Aorta (tissue), 5 donors: ENCODE data around the gene QRICH2. TPM values are rescaled to one million over a fixed set of nuclear protein-coding genes. Genes with fewer than 3 reads are reported as not detected.

Experiments used
- ATAC-seq: fragments of 200-7000 bp; cut with Tn5 transposase; one replicate; pipeline ENCODE4 v1.9.1; 2022; ENCODE audit warnings: moderate library complexity; ENCODE audit not compliant: low FRiP score
- DNase-seq, 2 donors: peaks; one replicate each; pipeline ENCODE4 v3.0.0-alpha.2; 2020
- H3K27ac ChIP-seq, 2 donors: one replicate each; pipeline ENCODE4 v1.5.1; 2013; ENCODE audit warnings: low read length in 2 of 2, mild to moderate bottlenecking in 2 of 2, moderate library complexity in 2 of 2, control low read depth in 1 of 2, inconsistent platforms in 1 of 2, low read depth in 1 of 2
- H3K27me3 ChIP-seq, 2 donors: one replicate each; pipeline ENCODE4 v1.6.1; 2013; ENCODE audit warnings: control low read depth in 1 of 2, low read length in 1 of 2, mild to moderate bottlenecking in 1 of 2, moderate library complexity in 1 of 2; ENCODE audit not compliant: insufficient read depth in 2 of 2, control insufficient read depth in 1 of 2
- H3K36me3 ChIP-seq, 2 donors: one replicate each; pipeline ENCODE4 v1.6.1; 2013; ENCODE audit warnings: control low read depth in 1 of 2, low read length in 1 of 2, mild to moderate bottlenecking in 1 of 2; ENCODE audit not compliant: insufficient read depth in 2 of 2, control insufficient read depth in 1 of 2
- H3K4me1 ChIP-seq, 2 donors: one replicate each; pipeline ENCODE4 v1.6.1; 2013; ENCODE audit warnings: low read length in 2 of 2, control low read depth in 1 of 2, mild to moderate bottlenecking in 1 of 2, moderate library complexity in 1 of 2; ENCODE audit not compliant: insufficient read depth in 2 of 2, control insufficient read depth in 1 of 2
- H3K4me3 ChIP-seq, 2 donors: one replicate each; pipeline ENCODE4 v1.5.1; 2013; ENCODE audit warnings: low read length in 2 of 2, control low read depth in 1 of 2, mild to moderate bottlenecking in 1 of 2
- H3K9me3 ChIP-seq: one replicate; pipeline ENCODE4 v1.6.1; 2013; ENCODE audit warnings: mild to moderate bottlenecking, low read length; ENCODE audit not compliant: control insufficient read depth
- WGBS, 2 donors: extraction: QIAGEN DNeasy Blood & Tissue Kit; methylation state at CpG; one replicate each; pipeline ENCODE4 v1.1.7; 2013; 5-methylcytosine and 5-hydroxymethylcytosine counted together
- intact Hi-C, 2 donors: fragments of 100-400 bp; cut with DNase I; formaldehyde crosslinking; loops; one replicate each; pipeline versions ENCODE4 v1.14.2 to v1.15.0; 2022
- polyA plus RNA-seq, 2 donors: library from polyadenylated mRNA; stranded (reverse); fragments of 200-250 nt; gene quantifications; one replicate each; pipeline ENCODE4 v1.2.3, GENCODE V29; 2013
- total RNA-seq, 2 donors: library from RNA; stranded (reverse); fragmentation: NEBNext Ultra II Directional; extraction: Animal tissue kit (Norgen Biotek cat#: 25700); gene quantifications; one replicate each; pipeline ENCODE4 v1.2.1, GENCODE V29; 2021
- donor health status: healthy with polysubstance abuse.
- donor health status: Bipolar disorder and iron deficiency.
- donor health status: DM: no; HTN: no; CAD: no.
- donor health status: DM: no; HTN: no; CAD: no.
- donor health status: DM: yes; HTN: yes; CAD: no.

The QRICH2 gene
- total and polyA plus RNA-seq, 4 donors = 1.4 to 12.8 (median 3.8) TPM

DNA sequence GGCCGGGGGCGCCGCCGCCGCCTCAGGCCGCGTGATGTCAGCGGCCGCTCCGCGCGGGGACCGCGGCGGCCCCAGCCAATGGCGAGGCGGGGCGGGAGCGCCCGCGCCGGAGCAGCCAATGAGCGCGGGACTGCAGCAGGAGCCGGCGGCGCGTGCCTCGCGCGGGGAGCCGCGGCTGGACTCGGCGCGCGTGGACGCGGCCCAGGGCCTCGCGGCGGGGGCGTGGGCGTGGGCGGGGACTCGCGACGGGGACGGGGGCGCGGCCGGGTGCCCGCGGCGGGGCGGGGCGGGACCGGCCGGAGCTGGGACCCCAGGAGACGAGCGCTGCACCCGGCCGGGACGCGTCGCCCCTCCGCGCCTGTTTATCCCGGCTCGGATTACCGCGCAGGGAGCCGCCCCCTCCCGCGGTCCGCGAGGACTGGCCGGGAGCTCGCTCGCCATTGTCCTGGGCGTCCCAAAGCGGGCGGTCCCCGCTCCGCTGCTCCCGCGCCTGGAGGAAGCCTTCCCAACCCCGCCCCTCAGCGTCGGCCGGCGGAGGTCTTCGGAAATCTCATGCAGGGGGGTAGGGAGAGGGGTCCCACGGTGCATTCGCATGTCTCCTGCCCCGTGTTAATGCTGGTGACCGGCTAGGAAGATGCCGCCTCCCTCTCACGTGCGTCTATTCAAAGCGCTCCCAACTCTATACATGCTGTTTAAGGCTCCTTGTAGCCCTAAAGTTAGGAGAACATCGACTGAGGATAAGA, 67.4 kb downstream of the QRICH2 start, which contains the start of gene RNF157:
Gene RNF157, minus strand, starts transcription at position 33 of the 743 bp plus-strand sequence. CDS start 253 bp downstream, outside the sequence.
- H3K36me3 ChIP-seq = no peaks in the 10 kb centered on the region
- DNase-seq (peak; percentile 68 to 85), ATAC-seq (peak; percentile 77)
- intact Hi-C loops = loop anchor here in 1 of 2 donors (5.0 kb wide), 1 partner anchor 37 kb away; no protein-coding TSS in a partner anchor
- H3K4me3 ChIP-seq = peak within 1 kb of the TSS; percentile 46 to 84
- no peak within 1 kb of the TSS for H3K27ac ChIP-seq
- no peaks in the 10 kb centered on the region for H3K27me3 ChIP-seq
- no peaks in the 10 kb centered on the region for H3K4me1 ChIP-seq
- 0 to 1% methylated on average over 57 to 102 of the region's 102 CpGs for WGBS, 2 donors
- H3K9me3 ChIP-seq = no peaks in the 10 kb centered on the region

DNA sequence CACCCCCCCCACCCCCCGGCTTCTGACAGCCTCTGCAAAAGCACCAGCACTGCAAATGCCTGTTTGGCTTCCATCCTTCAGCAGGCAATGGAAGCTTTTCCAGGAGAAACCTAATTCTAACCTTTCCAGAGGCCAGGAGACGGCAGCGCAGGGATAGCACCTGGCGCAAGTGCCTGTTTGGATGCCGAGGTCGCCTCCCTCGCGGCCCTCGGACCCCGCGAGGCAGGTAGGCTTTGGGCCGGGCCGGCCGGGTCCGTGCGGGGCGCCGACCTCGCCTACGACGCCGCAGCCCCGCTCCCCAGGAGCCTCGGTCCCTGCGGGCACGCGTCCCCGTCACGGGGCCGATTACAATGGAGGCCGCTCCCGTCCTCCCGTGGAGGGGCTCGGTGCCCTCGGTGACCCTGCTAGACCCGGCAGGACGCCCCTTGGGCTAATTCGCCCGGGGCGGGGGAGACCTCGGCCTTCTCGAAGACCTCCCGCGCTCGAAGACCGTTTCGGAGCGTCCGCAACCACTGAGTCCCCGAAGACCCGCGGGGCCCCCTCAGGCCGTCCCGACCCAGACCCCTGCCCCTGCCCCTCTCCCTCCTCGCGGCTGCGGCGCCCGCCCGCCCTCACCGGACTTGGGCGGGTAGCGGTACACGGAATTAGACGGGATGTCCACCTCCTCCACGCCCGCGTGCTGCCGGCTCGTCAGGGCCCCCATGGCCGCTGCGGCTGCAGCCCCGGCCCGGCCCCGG, 68.4 kb downstream of the QRICH2 start:
- Histone ChIP-seq H3K4me1 (no peaks in the 10 kb centered on the region), H3K36me3 (no peaks in the 10 kb centered on the region), H3K9me3 (no peaks in the 10 kb centered on the region), H3K27ac (no peak overlapping the region), H3K4me3 (peak overlapping the region; percentile 46 to 84), H3K27me3 (no peaks in the 10 kb centered on the region)
- ATAC-seq (peak; percentile 16), DNase-seq (peak; percentile 54 to 79)
- intact Hi-C loops = loop anchor here in 1 of 2 donors (5.0 kb wide), 1 partner anchor 38 kb away; no protein-coding TSS in a partner anchor
- WGBS, 2 donors = 2% methylated on average over 47 to 75 of the region's 75 CpGs

DNA sequence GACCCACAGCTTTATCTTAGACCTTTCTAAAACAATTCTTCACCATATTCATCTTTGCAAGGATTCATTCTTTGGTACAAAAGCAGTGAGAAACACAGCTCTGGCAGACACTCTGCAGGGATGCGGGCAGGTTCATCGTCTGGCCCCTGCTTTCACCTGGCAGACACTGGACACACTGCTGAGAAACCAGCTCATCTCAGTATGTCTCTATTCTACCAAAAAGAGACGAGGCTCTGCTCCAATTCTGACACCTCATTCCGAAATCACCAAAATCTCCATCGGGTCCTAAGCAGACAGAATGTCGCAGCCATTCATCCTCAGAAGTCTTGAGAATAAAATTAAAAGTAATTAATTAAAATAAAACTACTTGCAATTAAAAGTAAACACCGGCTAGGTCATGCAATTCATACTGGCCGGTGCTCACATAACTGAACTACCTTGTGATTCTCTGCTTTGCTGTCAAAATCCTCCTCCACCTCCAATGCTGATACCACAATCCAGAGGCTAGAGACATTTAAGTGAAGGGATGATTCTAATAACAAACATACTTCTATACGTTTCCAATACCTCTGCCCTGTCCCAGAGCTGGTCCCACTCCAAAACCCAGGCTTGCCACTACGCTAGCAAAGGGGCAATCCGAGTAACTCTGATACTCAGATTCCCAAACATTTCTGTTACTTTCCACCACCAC, 69.1 kb downstream of the QRICH2 start:
- intact Hi-C loops = no loop called here

DNA sequence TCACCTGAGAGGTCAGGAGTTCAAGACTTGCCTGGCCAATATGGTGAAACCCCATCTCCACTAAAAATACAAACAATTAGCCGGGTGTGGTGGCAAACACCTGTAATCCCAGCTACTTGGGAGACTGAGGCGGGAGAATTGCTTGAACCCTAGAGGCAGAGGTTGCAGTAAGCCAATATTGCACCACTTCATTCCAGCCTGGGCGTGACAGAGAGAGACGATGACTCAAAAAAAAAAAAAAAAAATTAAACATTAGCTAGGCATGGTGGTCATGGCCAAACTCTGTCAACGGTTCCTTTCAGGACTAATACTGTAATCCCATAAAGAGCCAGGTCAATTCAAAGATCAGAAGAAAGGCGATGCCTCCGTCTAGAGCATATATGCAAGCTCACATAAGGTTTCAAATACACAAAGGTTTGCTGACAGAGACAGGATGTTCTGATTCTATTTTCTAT, 70.2 kb downstream of the QRICH2 start:
- Histone ChIP-seq H3K4me1 (no peaks in the 10 kb centered on the region), H3K4me3 (no peak overlapping the region), H3K9me3 (no peaks in the 10 kb centered on the region), H3K27me3 (no peaks in the 10 kb centered on the region), H3K27ac (no peak overlapping the region), H3K36me3 (no peaks in the 10 kb centered on the region)
- ATAC-seq (no peak), DNase-seq (no peak)
- intact Hi-C loops = no loop called here
- WGBS, 2 donors = 83% methylated on average over 7 of the region's 7 CpGs

More for the DNA sequence above, 69.1 kb downstream of the QRICH2 start:
- Histone ChIP-seq H3K27me3 (no peaks in the 10 kb centered on the region), H3K36me3 (no peaks in the 10 kb centered on the region), H3K9me3 (no peaks in the 10 kb centered on the region), H3K4me3 (no peak overlapping the region), H3K27ac (no peak overlapping the region), H3K4me1 (no peaks in the 10 kb centered on the region)
- no peak for DNase-seq
- no peak for ATAC-seq
- WGBS, 2 donors = 43 to 52% methylated on average over 11 of the region's 11 CpGs

DNA sequence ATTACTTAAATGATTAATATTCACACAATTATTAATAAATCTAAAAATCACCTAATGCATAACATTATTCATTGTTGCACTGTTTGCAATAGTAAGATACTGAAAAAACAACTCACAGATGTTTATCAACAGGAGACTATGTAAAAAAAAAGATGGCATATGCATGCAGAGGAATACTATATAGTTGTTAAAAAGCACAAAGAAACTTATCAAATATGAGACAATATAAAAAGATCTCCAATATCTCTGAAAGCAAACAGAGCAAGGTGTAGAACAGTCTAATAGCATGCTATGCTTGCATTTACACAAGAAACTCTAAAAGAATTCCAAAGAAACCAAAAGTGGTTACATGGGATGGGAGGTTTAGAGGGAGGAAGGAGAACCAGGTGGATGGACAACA, 71.5 kb downstream of the QRICH2 start:
- no peaks in the 10 kb centered on the region for H3K36me3 ChIP-seq
- H3K4me3 ChIP-seq = no peak overlapping the region
- no peak overlapping the region for H3K27ac ChIP-seq
- ATAC-seq = no peak
- H3K27me3 ChIP-seq = no peaks in the 10 kb centered on the region
- no peaks in the 10 kb centered on the region for H3K4me1 ChIP-seq
- intact Hi-C loops = no loop called here
- no peaks in the 10 kb centered on the region for H3K9me3 ChIP-seq
- no peak for DNase-seq

DNA sequence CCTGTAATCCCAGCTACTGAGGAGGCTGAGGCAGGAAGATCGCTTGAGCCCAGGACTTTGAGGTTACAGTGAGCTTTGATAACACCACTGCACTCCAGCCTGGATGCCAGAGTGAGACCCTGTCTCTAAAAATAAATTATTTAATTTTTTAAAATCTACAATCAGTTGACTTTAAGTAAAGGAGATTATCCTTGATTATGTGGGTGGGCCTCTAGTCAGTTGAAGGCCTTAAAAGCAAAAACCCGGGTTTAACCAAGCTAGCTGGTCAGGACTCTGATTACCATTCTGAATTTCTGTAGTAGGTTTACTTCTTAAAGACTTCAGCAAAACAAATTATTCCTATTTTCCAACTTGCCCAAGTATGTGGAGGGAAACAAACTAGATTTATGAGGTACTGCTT, 72.2 kb downstream of the QRICH2 start:
- Histone ChIP-seq H3K4me3 (no peak overlapping the region), H3K9me3 (no peaks in the 10 kb centered on the region), H3K27me3 (no peaks in the 10 kb centered on the region), H3K36me3 (no peaks in the 10 kb centered on the region), H3K4me1 (no peaks in the 10 kb centered on the region), H3K27ac (no peak overlapping the region)
- intact Hi-C loops = no loop called here
- 95% methylated on average over 2 of the region's 2 CpGs for WGBS, 2 donors
- ATAC-seq (no peak), DNase-seq (no peak)

DNA sequence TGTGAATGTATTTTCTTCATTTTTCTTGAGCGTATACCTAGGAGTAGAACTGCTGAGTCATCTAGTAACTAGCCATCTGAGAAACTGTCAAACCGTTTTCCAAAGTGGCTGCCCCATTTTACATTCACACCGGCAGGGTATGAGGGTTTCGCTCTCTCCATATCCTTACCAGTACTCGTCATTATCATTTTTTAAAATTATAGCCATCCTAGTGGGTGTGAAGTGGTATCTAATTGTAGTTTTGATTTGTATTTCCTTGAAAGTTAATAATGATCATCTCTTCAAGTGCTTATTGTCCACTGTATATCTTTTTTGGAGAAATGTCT, 73.8 kb downstream of the QRICH2 start:
- no peaks in the 10 kb centered on the region for H3K9me3 ChIP-seq
- no peaks in the 10 kb centered on the region for H3K4me1 ChIP-seq
- ATAC-seq (no peak), DNase-seq (no peak)
- 75 to 76% methylated on average over 5 of the region's 5 CpGs for WGBS, 2 donors
- intact Hi-C loops = no loop called here
- H3K36me3 ChIP-seq = no peaks in the 10 kb centered on the region
- H3K27me3 ChIP-seq = no peaks in the 10 kb centered on the region
- H3K27ac ChIP-seq = no peak overlapping the region
- H3K4me3 ChIP-seq = no peak overlapping the region

DNA sequence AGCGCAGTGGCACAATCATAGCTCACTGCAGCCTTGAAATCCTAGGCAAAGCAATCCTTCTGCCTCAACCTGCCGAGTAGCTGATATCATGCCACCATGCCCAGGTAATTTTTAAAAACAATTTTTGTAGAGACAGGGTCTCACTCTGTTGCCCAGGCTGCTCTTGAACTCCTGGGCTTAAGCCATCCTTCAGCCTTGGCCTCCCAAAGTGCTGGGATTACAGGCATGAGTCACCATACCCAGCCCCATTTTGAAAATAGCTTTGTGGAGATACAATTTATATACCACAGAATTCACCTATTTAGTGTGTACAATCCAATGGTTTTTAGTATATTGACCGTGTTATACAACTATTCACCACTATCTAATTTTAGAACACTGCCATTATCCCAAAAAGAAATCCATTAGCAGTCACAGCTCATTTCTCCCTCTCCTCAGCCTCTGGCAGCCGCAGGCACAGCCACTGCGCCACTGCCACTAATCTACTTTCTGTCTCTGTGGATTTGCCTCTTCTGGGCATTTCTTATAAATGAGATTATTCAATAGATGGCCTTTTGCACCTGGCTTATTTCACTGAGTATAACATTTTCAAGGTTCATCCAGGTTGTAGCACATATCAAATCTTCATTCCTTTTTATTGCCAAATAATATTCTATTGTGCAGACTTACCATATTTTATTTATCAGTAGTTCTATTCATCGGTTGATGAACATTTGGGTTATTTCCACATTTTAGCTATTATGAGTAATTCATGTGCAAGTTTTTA, 74.3 kb downstream of the QRICH2 start:
- Histone ChIP-seq H3K9me3 (no peaks in the 10 kb centered on the region), H3K36me3 (no peaks in the 10 kb centered on the region), H3K4me3 (no peak overlapping the region), H3K27me3 (no peaks in the 10 kb centered on the region), H3K4me1 (no peaks in the 10 kb centered on the region), H3K27ac (no peak overlapping the region)
- intact Hi-C loops = no loop called here
- ATAC-seq (no peak), DNase-seq (no peak)
- 88% methylated on average over 6 of the region's 6 CpGs for WGBS, 2 donors
